ENCODE measurements around the gene DGKZ.

DNA sequence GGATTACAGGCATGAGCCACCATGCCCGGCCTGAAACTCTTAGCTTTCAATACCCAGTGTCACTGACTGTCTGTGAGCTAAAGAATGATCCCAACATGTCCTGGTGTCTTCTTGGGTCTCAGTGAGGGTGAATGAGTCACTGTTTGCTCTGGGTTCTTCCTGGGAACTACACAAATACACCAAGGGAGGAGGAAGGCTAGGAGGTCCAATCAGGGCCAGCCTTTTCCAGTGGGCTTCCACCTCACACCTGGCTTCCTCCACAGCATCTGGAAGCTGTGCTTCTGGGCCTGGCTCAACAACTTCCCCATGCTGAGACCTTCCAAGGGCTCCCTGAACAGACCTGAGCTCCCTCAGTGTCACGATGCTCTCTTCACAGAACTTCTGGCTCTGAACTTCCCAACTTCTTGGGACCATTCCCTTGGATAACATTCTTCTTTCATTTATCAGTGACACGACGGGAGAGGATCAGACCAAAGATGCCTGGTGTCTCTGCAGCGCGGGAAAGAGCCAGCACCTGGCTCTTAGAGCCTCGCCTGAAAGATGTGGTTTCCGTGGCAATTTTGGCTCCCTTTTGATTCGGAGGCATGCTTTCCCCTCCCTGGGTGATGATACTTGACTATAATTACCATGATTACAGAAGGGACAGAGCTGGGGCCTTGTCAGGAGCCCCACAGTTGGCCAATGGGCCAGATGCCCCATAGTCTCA lies 66.7 kb downstream of the DGKZ start:
- TF ChIP-seq CTCF (IDR thresholded peaks at IDR 0.05) (no peak), POLR2A (IDR thresholded peaks at IDR 0.05) (no peak)

Measured in lower leg skin (tissue), 3 donors.